ENCODE results near the gene ALG1L2.
"Not testable (repeated sequence)": the region's sequence is repeated elsewhere in the genome, so short reads cannot be mapped to it uniquely, and the experiment has no call there.

GRCh38 chr3:130140756-130141155, 59.1 kb downstream of the ALG1L2 start:
- TF ChIP-seq, protein P1, sequence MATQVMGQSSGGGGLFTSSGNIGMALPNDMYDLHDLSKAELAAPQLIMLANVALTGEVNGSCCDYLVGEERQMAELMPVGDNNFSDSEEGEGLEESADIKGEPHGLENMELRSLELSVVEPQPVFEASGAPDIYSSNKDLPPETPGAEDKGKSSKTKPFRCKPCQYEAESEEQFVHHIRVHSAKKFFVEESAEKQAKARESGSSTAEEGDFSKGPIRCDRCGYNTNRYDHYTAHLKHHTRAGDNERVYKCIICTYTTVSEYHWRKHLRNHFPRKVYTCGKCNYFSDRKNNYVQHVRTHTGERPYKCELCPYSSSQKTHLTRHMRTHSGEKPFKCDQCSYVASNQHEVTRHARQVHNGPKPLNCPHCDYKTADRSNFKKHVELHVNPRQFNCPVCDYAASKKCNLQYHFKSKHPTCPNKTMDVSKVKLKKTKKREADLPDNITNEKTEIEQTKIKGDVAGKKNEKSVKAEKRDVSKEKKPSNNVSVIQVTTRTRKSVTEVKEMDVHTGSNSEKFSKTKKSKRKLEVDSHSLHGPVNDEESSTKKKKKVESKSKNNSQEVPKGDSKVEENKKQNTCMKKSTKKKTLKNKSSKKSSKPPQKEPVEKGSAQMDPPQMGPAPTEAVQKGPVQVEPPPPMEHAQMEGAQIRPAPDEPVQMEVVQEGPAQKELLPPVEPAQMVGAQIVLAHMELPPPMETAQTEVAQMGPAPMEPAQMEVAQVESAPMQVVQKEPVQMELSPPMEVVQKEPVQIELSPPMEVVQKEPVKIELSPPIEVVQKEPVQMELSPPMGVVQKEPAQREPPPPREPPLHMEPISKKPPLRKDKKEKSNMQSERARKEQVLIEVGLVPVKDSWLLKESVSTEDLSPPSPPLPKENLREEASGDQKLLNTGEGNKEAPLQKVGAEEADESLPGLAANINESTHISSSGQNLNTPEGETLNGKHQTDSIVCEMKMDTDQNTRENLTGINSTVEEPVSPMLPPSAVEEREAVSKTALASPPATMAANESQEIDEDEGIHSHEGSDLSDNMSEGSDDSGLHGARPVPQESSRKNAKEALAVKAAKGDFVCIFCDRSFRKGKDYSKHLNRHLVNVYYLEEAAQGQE (IDR thresholded peaks at IDR 0.05; ENCODE audit: borderline replicate concordance), result not testable (repeated sequence)
- TF ChIP-seq, protein P2, sequence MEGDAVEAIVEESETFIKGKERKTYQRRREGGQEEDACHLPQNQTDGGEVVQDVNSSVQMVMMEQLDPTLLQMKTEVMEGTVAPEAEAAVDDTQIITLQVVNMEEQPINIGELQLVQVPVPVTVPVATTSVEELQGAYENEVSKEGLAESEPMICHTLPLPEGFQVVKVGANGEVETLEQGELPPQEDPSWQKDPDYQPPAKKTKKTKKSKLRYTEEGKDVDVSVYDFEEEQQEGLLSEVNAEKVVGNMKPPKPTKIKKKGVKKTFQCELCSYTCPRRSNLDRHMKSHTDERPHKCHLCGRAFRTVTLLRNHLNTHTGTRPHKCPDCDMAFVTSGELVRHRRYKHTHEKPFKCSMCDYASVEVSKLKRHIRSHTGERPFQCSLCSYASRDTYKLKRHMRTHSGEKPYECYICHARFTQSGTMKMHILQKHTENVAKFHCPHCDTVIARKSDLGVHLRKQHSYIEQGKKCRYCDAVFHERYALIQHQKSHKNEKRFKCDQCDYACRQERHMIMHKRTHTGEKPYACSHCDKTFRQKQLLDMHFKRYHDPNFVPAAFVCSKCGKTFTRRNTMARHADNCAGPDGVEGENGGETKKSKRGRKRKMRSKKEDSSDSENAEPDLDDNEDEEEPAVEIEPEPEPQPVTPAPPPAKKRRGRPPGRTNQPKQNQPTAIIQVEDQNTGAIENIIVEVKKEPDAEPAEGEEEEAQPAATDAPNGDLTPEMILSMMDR (IDR thresholded peaks at IDR 0.05; ENCODE audit: poor library complexity, severe bottlenecking), result not testable (repeated sequence)
- not testable (repeated sequence) for TF ChIP-seq EZH2 (IDR thresholded peaks at IDR 0.05; ENCODE audit: borderline replicate concordance, insufficient read depth, low read length, poor library complexity, severe bottlenecking); EP300 (conservative IDR thresholded peaks at IDR 0.05; ENCODE audit: poor library complexity, severe bottlenecking); POLR2AphosphoS5 (IDR thresholded peaks at IDR 0.05); SMC3 (conservative IDR thresholded peaks at IDR 0.05; ENCODE audit: poor library complexity); RAD21 (conservative IDR thresholded peaks at IDR 0.05); TAF1 (IDR thresholded peaks at IDR 0.05; ENCODE audit: low read depth)

Data from neural cell (in vitro differentiated cells).